GM12891 (cell line): ENCODE data around the gene APC2.

ENCODE experiments used
- PAX5 ChIP-seq: IDR thresholded peaks from 2 replicates; pipeline ENCODE4 v1.6.1; 2011; ENCODE audit warnings: low read length, moderate library complexity, mild to moderate bottlenecking; ENCODE audit not compliant: insufficient read depth, severe bottlenecking
- POLR2A ChIP-seq: IDR thresholded peaks from 2 replicates; pipeline ENCODE4 v1.6.1; 2011; ENCODE audit warnings: low read depth, low read length, control low read depth
- POLR2AphosphoS5 ChIP-seq: IDR thresholded peaks from 2 replicates; pipeline ENCODE4 v1.6.1; 2011; ENCODE audit warnings: low read depth, low read length, control low read depth
- POU2F2 ChIP-seq: IDR thresholded peaks from 2 replicates; pipeline ENCODE4 v1.6.1; 2011; ENCODE audit warnings: low read depth, mild to moderate bottlenecking, control low read depth, low read length, moderate library complexity
- SPI1 ChIP-seq: IDR thresholded peaks from 2 replicates; pipeline ENCODE4 v1.6.1; 2011; ENCODE audit warnings: low read depth, low read length, control low read depth
- TAF1 ChIP-seq: IDR thresholded peaks from 2 replicates; pipeline ENCODE4 v1.6.1; 2011; ENCODE audit warnings: low read depth, low read length, control low read depth

DNA sequence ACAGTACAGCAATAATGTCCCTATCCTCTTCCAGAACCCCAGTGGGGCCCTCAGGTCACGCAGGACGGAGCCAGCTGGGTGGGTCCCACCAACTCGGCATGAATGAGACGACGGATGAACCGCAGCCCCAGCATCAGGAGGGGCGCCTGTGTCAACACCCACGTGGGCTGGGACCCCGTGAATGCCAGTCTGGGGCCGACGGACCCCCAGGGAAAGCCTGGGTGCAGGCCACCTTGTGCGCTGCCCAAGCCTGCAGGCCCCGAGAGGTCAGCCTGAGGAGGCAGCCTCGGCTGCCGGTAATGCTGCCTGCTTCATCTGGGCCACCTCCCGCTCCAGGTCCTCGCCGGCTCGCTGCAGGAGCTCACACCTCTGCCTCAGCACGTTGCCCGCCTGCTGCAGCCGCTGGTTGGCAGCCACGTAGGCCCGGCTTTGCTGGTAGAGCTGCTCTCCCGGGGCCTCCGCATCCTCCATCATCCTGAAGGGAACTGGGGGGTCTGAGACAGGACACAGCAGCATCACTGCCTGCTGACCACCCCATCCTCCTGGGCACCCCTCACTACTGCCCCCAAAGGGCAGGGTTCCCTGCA lies 24.9 kb downstream of the APC2 start:
- TF ChIP-seq POLR2AphosphoS5 (no peak), POLR2A (no peak), TAF1 (no peak), POU2F2 (no peak), PAX5 (no peak), SPI1 (no peak)
